ENCODE data around the gene REN.

The REN gene

DNA sequence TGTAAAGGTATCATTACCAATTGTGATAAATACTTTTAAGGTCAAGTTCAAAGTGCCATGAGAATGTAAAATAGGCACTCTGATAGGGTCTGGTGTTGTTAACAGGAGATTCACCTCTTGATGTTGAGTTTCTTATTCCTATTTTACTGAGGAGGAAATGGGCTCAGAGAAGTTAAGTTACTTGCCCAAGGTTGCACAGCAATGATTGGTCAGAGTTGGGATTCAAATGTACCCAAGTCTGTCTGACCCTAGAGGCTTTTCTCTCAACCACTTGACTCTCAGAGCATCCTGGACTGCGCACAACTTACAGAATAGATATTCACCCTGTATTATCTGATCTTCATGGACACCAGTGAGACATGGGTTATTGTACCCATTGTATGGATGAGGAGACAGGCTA, 59.3 kb downstream of the REN start:
- no peak for DNase-seq

DNA sequence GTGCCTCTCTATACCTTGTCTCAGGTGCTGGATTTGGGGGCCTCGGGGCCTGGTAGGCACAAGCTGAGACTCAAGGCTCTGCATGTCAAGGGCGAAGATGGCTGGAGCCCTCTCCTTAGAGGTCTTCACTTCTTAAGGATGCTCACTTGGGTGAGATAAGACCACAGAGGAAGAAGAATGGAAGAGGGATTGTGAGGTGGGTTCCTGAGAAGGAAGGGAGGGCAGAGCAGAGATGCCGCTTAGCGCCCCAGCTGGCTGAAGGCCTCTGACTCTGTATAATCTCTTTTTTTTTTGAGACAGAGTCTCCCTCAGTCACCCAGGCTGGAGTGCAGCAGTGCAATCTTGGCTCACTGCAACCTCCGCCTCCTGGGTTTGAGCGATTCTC, 61.0 kb downstream of the REN start:
- no peak for DNase-seq
